ENCODE results near the gene ASTN2. TPM values are rescaled to one million over a fixed set of nuclear protein-coding genes. Genes with fewer than 3 reads are reported as not detected.

ASTN2 gene
- total RNA-seq, 4 donors from 2014 or later = 3.0 to 7.0 (median 5.2) TPM

DNA sequence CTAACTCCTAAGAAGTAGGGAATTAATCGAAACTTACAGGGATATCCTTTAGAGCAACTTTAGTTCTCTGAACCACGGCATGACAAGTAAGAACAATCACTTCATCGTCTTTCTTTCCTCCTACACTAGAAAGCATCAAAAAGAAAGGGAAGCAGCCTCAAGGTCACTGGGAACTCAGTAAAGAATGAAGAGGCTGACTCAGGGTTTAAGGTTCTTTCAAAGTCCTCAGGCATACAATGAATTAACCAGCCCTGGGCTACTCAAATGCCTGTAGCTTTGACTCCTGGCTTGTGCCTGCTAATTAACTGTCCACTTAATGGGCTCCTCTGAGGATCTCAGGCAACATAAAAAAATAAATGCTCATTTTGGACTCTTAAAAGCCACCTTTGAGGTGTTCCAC, 625.8 kb downstream of the ASTN2 start:
- H3K4me3 ChIP-seq = no peak overlapping the region
- intact Hi-C loops (cut with DNase I; ENCODE audit: low total_unique reads) (no loop called here), in situ Hi-C loops (cut with MboI; ENCODE audit: low pct_ligation_motif_present in 1 of 4, low pct_unique_long_range_greater_than_20kb in 1 of 4, low sequenced_read_pairs in 3 of 4) (no loop called here)
- H3K4me1 ChIP-seq = no peaks in the 10 kb centered on the region
- 52 to 100% methylated on average over 1 to 3 of the region's 3 CpGs for WGBS, 2 donors (ENCODE audit: low coverage in 1 of 2)
- H3K27ac ChIP-seq = no peak overlapping the region
- H3K9me3 ChIP-seq = no peaks in the 10 kb centered on the region
- no peaks in the 10 kb centered on the region for H3K27me3 ChIP-seq
- no peak for DNase-seq
- no peak for TF ChIP-seq POLR2A (IDR thresholded peaks at IDR 0.05)
- no peak for TF ChIP-seq EP300 (IDR thresholded peaks at IDR 0.05; ENCODE audit: low read depth)
- TF ChIP-seq, protein P1, sequence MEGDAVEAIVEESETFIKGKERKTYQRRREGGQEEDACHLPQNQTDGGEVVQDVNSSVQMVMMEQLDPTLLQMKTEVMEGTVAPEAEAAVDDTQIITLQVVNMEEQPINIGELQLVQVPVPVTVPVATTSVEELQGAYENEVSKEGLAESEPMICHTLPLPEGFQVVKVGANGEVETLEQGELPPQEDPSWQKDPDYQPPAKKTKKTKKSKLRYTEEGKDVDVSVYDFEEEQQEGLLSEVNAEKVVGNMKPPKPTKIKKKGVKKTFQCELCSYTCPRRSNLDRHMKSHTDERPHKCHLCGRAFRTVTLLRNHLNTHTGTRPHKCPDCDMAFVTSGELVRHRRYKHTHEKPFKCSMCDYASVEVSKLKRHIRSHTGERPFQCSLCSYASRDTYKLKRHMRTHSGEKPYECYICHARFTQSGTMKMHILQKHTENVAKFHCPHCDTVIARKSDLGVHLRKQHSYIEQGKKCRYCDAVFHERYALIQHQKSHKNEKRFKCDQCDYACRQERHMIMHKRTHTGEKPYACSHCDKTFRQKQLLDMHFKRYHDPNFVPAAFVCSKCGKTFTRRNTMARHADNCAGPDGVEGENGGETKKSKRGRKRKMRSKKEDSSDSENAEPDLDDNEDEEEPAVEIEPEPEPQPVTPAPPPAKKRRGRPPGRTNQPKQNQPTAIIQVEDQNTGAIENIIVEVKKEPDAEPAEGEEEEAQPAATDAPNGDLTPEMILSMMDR (IDR thresholded peaks at IDR 0.05) = no peak
- TF ChIP-seq POLR2AphosphoS5 (IDR thresholded peaks at IDR 0.05) = no peak
- no peaks in the 10 kb centered on the region for H3K36me3 ChIP-seq

DNA sequence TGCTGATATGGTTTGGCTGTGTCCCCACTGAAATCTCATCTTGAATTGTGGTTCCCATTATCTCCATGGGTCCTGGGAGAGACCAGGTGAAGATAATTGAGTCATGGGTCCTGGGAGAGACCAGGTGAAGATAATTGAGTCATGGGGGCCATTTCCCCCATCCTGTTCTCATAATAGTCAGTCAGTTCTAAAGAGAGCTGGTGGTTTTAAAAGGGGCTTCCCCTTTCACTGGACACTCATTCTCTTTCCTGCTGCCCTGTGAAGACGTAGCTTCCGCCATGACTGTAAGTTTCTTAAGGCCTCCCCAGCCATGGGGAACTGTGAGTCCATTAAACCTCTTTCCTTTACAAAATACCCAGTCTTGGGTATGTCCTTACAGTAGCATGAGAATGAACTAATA, 628.1 kb downstream of the ASTN2 start:
- no peak overlapping the region for H3K4me3 ChIP-seq
- no peaks in the 10 kb centered on the region for H3K9me3 ChIP-seq
- no peak for DNase-seq
- H3K4me1 ChIP-seq = no peaks in the 10 kb centered on the region
- H3K27ac ChIP-seq = no peak overlapping the region
- intact Hi-C loops (cut with DNase I; ENCODE audit: low total_unique reads) (no loop called here), in situ Hi-C loops (cut with MboI; ENCODE audit: low pct_ligation_motif_present in 1 of 4, low pct_unique_long_range_greater_than_20kb in 1 of 4, low sequenced_read_pairs in 3 of 4) (no loop called here)
- 94% methylated on average over 2 of the region's 2 CpGs; no CpG with 5 or more reads in 1 of the 2 donors for WGBS, 2 donors (ENCODE audit: low coverage in 1 of 2)
- no peaks in the 10 kb centered on the region for H3K36me3 ChIP-seq
- no peak for TF ChIP-seq POLR2A (IDR thresholded peaks at IDR 0.05)
- no peak for TF ChIP-seq EP300 (IDR thresholded peaks at IDR 0.05; ENCODE audit: low read depth)
- no peak for TF ChIP-seq POLR2AphosphoS5 (IDR thresholded peaks at IDR 0.05)
- TF ChIP-seq, protein P1 (IDR thresholded peaks at IDR 0.05) = no peak
- no peaks in the 10 kb centered on the region for H3K27me3 ChIP-seq

DNA sequence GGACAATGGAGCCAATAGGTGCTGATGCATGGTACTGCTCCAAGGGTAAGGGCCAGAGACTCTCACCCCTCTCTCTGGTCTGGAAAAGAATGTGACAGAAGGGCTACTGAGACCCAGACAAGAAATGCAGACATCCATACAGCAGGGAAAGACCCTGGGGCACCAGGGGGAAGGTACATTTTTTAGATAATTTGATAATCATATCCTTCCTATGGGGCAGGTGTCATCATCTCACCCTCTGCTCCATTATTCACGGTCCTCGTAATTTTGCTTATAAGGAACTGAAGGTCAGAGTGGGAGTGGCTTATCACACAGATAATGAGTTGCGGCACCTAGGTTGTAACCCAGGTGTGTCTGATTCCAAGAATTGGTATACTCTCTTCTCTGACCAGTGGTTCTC, 637.7 kb downstream of the ASTN2 start:
- Histone ChIP-seq H3K4me3 (no peak overlapping the region), H3K27me3 (no peaks in the 10 kb centered on the region), H3K27ac (no peak overlapping the region), H3K9me3 (no peaks in the 10 kb centered on the region), H3K36me3 (no peaks in the 10 kb centered on the region), H3K4me1 (no peaks in the 10 kb centered on the region)
- DNase-seq = no peak
- WGBS, 2 donors (ENCODE audit: low coverage in 1 of 2) = 42 to 65% methylated on average over 2 to 3 of the region's 3 CpGs
- in situ Hi-C loops (cut with MboI; ENCODE audit: low pct_ligation_motif_present in 1 of 4, low pct_unique_long_range_greater_than_20kb in 1 of 4, low sequenced_read_pairs in 3 of 4) = no loop called here
- TF ChIP-seq EP300 (IDR thresholded peaks at IDR 0.05; ENCODE audit: low read depth) = no peak
- TF ChIP-seq, protein P1 (IDR thresholded peaks at IDR 0.05) = no peak
- no peak for TF ChIP-seq POLR2A (IDR thresholded peaks at IDR 0.05)
- no peak for TF ChIP-seq POLR2AphosphoS5 (IDR thresholded peaks at IDR 0.05)
- intact Hi-C loops (cut with DNase I; ENCODE audit: low total_unique reads) = no loop called here

DNA sequence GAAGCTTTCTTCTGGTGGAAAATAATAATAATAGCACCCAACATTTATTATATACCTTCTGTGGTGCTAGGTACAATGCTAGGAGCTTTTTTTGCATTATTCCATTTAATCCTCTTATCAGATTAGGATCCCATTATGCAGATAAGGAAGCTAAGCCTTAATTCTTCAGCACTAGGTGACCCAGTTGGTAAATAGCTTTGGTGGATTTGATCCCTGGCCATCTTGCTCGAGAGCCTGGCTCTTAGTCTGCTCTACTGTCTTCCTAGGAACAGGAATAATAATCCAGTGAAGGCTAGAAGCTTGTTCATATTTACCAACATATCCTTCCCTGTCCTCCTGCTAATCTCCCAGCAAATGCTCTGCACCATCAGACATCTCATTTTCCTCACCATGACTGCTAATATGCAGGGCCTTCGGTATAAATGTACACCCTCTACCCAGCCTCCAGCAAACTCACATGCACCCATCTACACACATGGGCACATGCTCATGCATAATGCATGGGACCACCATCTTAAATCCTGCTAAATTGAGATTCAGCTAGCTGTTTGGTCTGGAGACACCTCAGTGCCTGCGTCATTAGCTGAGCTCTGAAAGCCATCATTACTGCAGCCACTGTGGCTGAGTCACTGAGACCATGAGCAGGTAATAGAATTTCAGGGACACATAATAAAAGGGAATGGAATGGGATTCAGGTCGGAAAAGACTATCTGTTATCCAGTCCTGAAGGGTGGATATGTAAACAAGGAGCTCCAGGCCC, 640.3 kb downstream of the ASTN2 start:
- Histone ChIP-seq H3K9me3 (no peaks in the 10 kb centered on the region), H3K36me3 (no peaks in the 10 kb centered on the region), H3K27ac (no peak overlapping the region), H3K27me3 (no peaks in the 10 kb centered on the region), H3K4me1 (no peaks in the 10 kb centered on the region), H3K4me3 (no peak overlapping the region)
- intact Hi-C loops (cut with DNase I; ENCODE audit: low total_unique reads) (no loop called here), in situ Hi-C loops (cut with MboI; ENCODE audit: low pct_ligation_motif_present in 1 of 4, low pct_unique_long_range_greater_than_20kb in 1 of 4, low sequenced_read_pairs in 3 of 4) (no loop called here)
- DNase-seq = no peak
- 53 to 57% methylated on average over 3 to 4 of the region's 4 CpGs for WGBS, 2 donors (ENCODE audit: low coverage in 1 of 2)
- TF ChIP-seq, protein P1 (IDR thresholded peaks at IDR 0.05) = no peak
- TF ChIP-seq EP300 (IDR thresholded peaks at IDR 0.05; ENCODE audit: low read depth) = no peak

Measured in transverse colon (tissue), 4 donors.